ENCODE data around the gene APH1B. TPM values are rescaled to one million over a fixed set of nuclear protein-coding genes. Genes with fewer than 3 reads are reported as not detected.

Gene APH1B
- total and polyA plus RNA-seq, 10 donors = 8.7 to 51.5 (median 30.2) TPM

GRCh38 chr15:63312286-63312685 is 34.9 kb downstream of the APH1B start:
- WGBS, 5 donors = 94 to 100% (median 96%) methylated on average over 1 of the region's 1 CpG
- TF ChIP-seq POLR2AphosphoS5 (IDR thresholded peaks at IDR 0.05) (no peak), POLR2A (IDR thresholded peaks at IDR 0.05) (no peak), CTCF (IDR thresholded peaks at IDR 0.05 in 8 of 11, conservative IDR thresholded peaks at IDR 0.05 in 3 of 11) (no peak)
- H3K27ac ChIP-seq = no peak overlapping the region
- H3K36me3 ChIP-seq = peaks cover 0 to 11% (median 0%) of the 10 kb centered on the region in 6 donors
- peaks cover 0 to 13% (median 6%) of the 10 kb centered on the region in 6 donors for H3K4me1 ChIP-seq
- H3K27me3 ChIP-seq (replicated peaks in 1 of 7) = no peaks in the 10 kb centered on the region
- H3K9me3 ChIP-seq = no peaks in the 10 kb centered on the region
- H3K4me3 ChIP-seq = no peak overlapping the region
- intact Hi-C loops (cut with DNase I; ENCODE audit: low total_unique reads) = no loop called here
- DNase-seq = no peak

- DNase-seq = no peak
- no peak for TF ChIP-seq POLR2A (IDR thresholded peaks at IDR 0.05)
- no peak for TF ChIP-seq POLR2AphosphoS5 (IDR thresholded peaks at IDR 0.05)
- TF ChIP-seq CTCF (IDR thresholded peaks at IDR 0.05 in 8 of 11, conservative IDR thresholded peaks at IDR 0.05 in 3 of 11) = no peak
- Histone ChIP-seq H3K27me3 (replicated peaks in 1 of 7) (no peaks in the 10 kb centered on the region), H3K4me3 (no peak overlapping the region), H3K9me3 (no peaks in the 10 kb centered on the region), H3K4me1 (peaks cover 0 to 3% (median under 1%) of the 10 kb centered on the region in 6 donors), H3K27ac (no peak overlapping the region), H3K36me3 (no peaks in the 10 kb centered on the region)
- intact Hi-C loops (cut with DNase I; ENCODE audit: low total_unique reads) = no loop called here
- 89 to 94% (median 92%) methylated on average over 4 of the region's 4 CpGs for WGBS, 5 donors
Measured at GRCh38 chr15:63313825-63314224, 36.4 kb downstream of the APH1B start.

- TF ChIP-seq POLR2AphosphoS5 (IDR thresholded peaks at IDR 0.05) (no peak), CTCF (IDR thresholded peaks at IDR 0.05 in 8 of 11, conservative IDR thresholded peaks at IDR 0.05 in 3 of 11) (no peak), POLR2A (IDR thresholded peaks at IDR 0.05) (no peak)
- Histone ChIP-seq H3K9me3 (no peaks in the 10 kb centered on the region), H3K4me1 (no peaks in the 10 kb centered on the region), H3K36me3 (no peaks in the 10 kb centered on the region), H3K27ac (no peak overlapping the region), H3K27me3 (replicated peaks in 1 of 7) (no peaks in the 10 kb centered on the region), H3K4me3 (no peak overlapping the region)
- intact Hi-C loops (cut with DNase I; ENCODE audit: low total_unique reads) = no loop called here
- WGBS, 5 donors = 67 to 81% (median 73%) methylated on average over 2 of the region's 2 CpGs
- no peak for DNase-seq
Measured at GRCh38 chr15:63314409-63314808, 37.0 kb downstream of the APH1B start.

- H3K27me3 ChIP-seq (replicated peaks in 1 of 7) = no peaks in the 10 kb centered on the region
- H3K4me3 ChIP-seq = no peak overlapping the region
- WGBS, 5 donors = 81 to 97% (median 93%) methylated on average over 4 of the region's 4 CpGs
- H3K27ac ChIP-seq = no peak overlapping the region
- intact Hi-C loops (cut with DNase I; ENCODE audit: low total_unique reads) = no loop called here
- H3K9me3 ChIP-seq = no peaks in the 10 kb centered on the region
- no peak for DNase-seq
- peaks cover 0 to 5% (median 0%) of the 10 kb centered on the region in 6 donors for H3K4me1 ChIP-seq
- H3K36me3 ChIP-seq = no peaks in the 10 kb centered on the region
- TF ChIP-seq POLR2AphosphoS5 (IDR thresholded peaks at IDR 0.05) = no peak
- no peak for TF ChIP-seq CTCF (IDR thresholded peaks at IDR 0.05 in 8 of 11, conservative IDR thresholded peaks at IDR 0.05 in 3 of 11)
- TF ChIP-seq POLR2A (IDR thresholded peaks at IDR 0.05) = no peak
Measured at GRCh38 chr15:63318344-63318743, 40.9 kb downstream of the APH1B start.
